SK-N-SH (cell line): ENCODE data around the gene SUN2.

Source experiments
- CTCF ChIP-seq: fragments of 200-600 bp; sonication (generic); IDR thresholded peaks from 2 replicates; pipeline ENCODE4 v1.6.1; 2017; ENCODE audit warnings: antibody characterized with exemption, mild to moderate bottlenecking, moderate library complexity
- RCOR1 ChIP-seq: fragments of 150-350 bp; IDR thresholded peaks from 2 replicates; pipeline ENCODE4 v1.6.1; 2017; ENCODE audit warnings: antibody characterized with exemption, low read length
- TAF1 ChIP-seq: IDR thresholded peaks from 2 replicates; pipeline ENCODE4 v1.6.1; 2012; ENCODE audit warnings: low read depth, mild to moderate bottlenecking, low read length, moderate library complexity, borderline replicate concordance
- YY1 ChIP-seq: IDR thresholded peaks from 2 replicates; pipeline ENCODE4 v1.4.0; 2012; ENCODE audit warnings: low read depth, mild to moderate bottlenecking
- ZBTB33 ChIP-seq: IDR thresholded peaks from 2 replicates; pipeline ENCODE4 v1.4.0; 2012; ENCODE audit warnings: low read depth, borderline replicate concordance
- TF ChIP-seq, protein P1 (sequence below): IDR thresholded peaks from 2 replicates; pipeline ENCODE4 v1.6.1; 2012; ENCODE audit warnings: mild to moderate bottlenecking, low read depth, low read length, moderate library complexity

DNA sequence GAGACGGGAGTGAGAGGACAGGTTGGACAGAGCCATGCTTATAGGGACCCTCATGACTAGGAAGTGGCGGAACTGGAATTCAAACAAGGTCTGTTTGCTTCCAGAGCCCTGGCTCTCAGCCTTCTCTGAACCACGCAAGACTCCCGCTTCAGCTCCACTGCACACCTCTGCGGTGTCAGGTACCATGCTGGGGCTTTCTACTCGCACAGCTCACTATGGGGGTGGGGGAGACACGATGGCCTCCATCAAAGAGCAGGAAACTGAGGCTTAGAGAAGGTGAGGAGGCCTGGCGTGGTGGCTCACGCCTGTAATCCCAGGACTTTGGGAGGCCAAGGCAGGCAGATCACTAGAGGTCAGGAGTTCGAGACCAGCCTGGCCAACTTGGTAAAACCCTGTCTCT, 14.2 kb downstream of the SUN2 start:
- TF ChIP-seq CTCF (no peak), ZBTB33 (no peak), RCOR1 (no peak), YY1 (no peak), TAF1 (no peak)
- TF ChIP-seq, protein P1, sequence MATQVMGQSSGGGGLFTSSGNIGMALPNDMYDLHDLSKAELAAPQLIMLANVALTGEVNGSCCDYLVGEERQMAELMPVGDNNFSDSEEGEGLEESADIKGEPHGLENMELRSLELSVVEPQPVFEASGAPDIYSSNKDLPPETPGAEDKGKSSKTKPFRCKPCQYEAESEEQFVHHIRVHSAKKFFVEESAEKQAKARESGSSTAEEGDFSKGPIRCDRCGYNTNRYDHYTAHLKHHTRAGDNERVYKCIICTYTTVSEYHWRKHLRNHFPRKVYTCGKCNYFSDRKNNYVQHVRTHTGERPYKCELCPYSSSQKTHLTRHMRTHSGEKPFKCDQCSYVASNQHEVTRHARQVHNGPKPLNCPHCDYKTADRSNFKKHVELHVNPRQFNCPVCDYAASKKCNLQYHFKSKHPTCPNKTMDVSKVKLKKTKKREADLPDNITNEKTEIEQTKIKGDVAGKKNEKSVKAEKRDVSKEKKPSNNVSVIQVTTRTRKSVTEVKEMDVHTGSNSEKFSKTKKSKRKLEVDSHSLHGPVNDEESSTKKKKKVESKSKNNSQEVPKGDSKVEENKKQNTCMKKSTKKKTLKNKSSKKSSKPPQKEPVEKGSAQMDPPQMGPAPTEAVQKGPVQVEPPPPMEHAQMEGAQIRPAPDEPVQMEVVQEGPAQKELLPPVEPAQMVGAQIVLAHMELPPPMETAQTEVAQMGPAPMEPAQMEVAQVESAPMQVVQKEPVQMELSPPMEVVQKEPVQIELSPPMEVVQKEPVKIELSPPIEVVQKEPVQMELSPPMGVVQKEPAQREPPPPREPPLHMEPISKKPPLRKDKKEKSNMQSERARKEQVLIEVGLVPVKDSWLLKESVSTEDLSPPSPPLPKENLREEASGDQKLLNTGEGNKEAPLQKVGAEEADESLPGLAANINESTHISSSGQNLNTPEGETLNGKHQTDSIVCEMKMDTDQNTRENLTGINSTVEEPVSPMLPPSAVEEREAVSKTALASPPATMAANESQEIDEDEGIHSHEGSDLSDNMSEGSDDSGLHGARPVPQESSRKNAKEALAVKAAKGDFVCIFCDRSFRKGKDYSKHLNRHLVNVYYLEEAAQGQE: no peak
